Activated CD4-positive, alpha-beta T cell treated with anti-CD3 and anti-CD28 coated beads, Interleukin-2, amount 50 U/mL, for 4 hours (primary cell): Measurements from ENCODE around the gene ZNF782.
"Not testable (repeated sequence)": the region's sequence is repeated elsewhere in the genome, so short reads cannot be mapped to it uniquely, and the experiment has no call there.

Experiments used
- DNase-seq, 2 experiments: peaks; one replicate each; pipeline ENCODE4 v3.0.0-alpha.2; 2020

Gene ZNF782

GRCh38 chr9:96852676-96853075 is 1.6 kb downstream of the ZNF782 start:
- no peak for DNase-seq

DNA sequence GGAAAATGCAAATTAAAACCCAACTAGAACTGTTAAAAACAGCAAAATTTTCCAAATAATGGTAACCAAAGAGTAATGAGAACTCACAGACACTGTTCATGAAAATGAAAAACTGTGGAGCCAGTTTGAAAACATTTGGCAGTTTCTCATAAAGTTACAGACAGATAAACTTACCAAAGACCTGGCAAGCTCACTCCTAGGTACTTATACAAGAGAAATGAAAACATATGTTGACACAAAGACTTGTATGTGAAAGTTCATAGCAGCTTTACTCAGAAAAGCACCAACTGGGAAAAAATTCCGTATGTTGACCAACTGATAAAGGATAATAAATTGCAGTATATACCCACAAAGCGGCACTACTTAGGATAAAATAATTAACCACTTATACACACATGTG is 10.3 kb downstream of the ZNF782 start:
- DNase-seq: no peak

DNA sequence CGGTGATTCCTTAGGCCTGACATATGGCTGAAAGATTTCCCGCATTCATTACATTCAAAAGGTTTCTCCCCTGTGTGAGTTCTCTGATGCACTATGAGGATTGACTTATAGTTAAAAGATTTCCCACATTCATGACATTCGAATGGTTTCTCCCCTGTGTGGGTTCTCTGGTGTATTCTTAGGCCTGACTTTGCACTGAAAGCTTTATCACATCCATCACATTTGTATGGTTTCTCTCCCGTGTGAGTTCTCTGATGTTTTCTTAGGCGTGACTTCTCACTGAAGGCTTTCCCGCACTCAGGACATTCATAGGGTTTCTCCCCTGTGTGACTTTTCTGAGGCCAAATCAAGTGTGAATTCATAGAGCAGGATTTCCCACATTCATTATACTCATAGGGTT is 35.8 kb downstream of the ZNF782 start:
- no peak for DNase-seq

GRCh38 chr9:96817973-96818372 is 36.3 kb downstream of the ZNF782 start:
- DNase-seq: no peak

DNA sequence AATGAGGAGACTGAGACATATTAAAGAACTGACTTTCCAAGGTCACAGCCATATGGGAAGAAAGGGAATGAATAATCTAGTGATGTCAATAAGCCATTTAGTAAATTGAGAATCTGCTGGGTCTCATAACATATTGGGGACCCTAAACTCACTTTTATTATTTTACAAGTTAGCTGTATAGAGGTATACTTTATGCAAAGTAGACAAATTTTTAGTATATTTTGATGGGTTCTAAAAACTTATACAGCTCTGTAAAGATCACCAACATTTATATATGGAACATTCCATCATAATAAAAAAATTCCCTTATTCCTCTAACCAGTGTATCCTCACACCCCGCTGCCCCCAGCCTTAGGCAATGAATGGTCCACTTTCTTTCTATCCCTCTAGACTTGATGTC is 40.7 kb downstream of the ZNF782 start:
- no peak for DNase-seq

DNA sequence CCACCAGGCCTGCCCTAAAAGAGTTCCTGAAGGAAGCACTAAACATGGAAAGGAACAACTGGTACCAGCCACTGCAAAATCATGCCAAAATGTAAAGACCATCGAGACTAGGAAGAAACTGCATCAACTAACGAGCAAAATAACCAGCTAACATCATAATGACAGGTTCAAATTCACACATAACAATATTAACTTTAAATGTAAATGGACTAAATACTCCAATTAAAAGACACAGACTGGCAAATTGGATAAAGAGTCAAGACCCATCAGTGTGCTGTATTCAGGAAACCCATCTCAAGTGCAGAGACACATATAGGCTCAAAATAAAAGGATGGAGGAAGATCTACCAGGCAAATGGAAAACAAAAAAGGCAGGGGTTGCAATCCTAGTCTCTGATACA is 55.4 kb downstream of the ZNF782 start:
- DNase-seq: not testable (repeated sequence)

- DNase-seq: no peak
These were observed 70.3 kb downstream of the ZNF782 start for GRCh38 chr9:96784021-96784420.

GRCh38 chr9:96782235-96782634 is 72.1 kb downstream of the ZNF782 start:
- DNase-seq: no peak

DNA sequence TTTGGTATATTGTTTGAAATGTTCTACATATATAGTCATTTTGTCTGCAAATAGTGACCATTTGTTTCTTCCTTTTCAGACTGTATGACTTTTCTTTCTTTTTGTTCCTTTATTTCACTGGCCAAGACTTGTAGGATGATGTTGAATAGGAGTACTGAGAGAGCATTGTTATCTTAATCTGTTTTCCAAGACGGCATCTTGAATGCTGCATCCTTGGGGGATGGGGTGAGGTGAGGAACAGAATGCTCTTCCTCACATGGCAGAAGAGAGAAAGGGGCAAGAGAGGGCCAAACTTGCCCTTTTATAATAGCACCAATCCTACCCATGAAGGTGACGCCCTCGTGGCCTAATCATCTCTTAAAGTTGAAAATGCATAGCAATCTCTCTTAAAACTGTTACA is 72.8 kb downstream of the ZNF782 start:
- DNase-seq: no peak

GRCh38 chr9:96779089-96779488 is 75.2 kb downstream of the ZNF782 start:
- no peak for DNase-seq

GRCh38 chr9:96777426-96777864 is 76.9 kb downstream of the ZNF782 start:
- no peak for DNase-seq

GRCh38 chr9:96771124-96771523 is 83.2 kb downstream of the ZNF782 start:
- DNase-seq: no peak

DNA sequence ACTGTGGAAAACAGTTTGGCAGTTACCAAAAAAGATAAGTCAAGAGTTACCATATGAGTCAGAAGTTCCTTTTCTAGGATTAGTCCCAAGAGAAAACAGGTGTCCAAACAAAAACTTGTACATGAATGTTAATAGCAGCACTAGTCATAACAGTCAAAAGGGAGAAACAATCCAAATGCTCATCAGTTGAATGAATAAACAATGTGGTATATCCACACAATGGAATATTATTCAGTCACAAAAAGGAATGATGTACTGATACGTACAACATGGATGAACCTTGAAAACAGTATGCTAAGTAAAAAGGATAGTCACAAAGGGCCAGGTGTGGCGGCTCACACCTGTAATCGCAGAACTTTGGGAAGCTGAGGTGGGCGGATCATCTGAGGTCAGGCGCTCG is 84.3 kb downstream of the ZNF782 start:
- no peak for DNase-seq
